AG04450 (cell line): Measurements from ENCODE around the gene SPATA22. TPM values are rescaled to one million over a fixed set of nuclear protein-coding genes. Genes with fewer than 3 reads are reported as not detected.

Experiments
- CTCF ChIA-PET: fragments of 300-600, 350-600 bp; formaldehyde crosslinking; extraction: SDS; loops from one replicate; lab custom pipeline; 2022; ENCODE audit warnings: antibody characterized with exemption, inconsistent platforms; lab: Charles Lee
- POLR2A ChIA-PET: fragments of 350-600 bp; formaldehyde crosslinking; extraction: SDS; loops from one replicate; lab custom pipeline; 2021; ENCODE audit warnings: antibody characterized with exemption, inconsistent platforms; lab: Yijun Ruan, JAX
- DNase-seq: peaks from one replicate; pipeline ENCODE4 v3.0.0-alpha.2; 2011; ENCODE audit warnings: low read depth, low spot score
- H3K27ac ChIP-seq: one replicate; pipeline ENCODE4 v1.5.1; 2012; ENCODE audit warnings: low read depth, low read length, control low read depth
- H3K27me3 ChIP-seq: one replicate; pipeline ENCODE4 v1.6.0; 2012; ENCODE audit warnings: low read length; ENCODE audit not compliant: control insufficient read depth, insufficient read depth
- H3K4me3 ChIP-seq: 2 replicates; pipeline ENCODE4 v1.5.1; 2011; ENCODE audit warnings: mild to moderate bottlenecking, low read depth, low read length, control low read depth
- H3K9me3 ChIP-seq: 2 replicates; pipeline ENCODE4 v1.5.1; 2012; ENCODE audit warnings: low read length; ENCODE audit not compliant: control insufficient read depth, insufficient read depth
- CTCF ChIP-seq: IDR thresholded peaks from 2 replicates; pipeline ENCODE4 v1.5.1; 2011; ENCODE audit warnings: low read depth, low read length, control low read depth, inconsistent platforms
- polyA plus RNA-seq: library from polyadenylated mRNA; depleted of rRNA; stranded (reverse); fragments of >200 nt; gene quantifications from 2 replicates; pipeline ENCODE4 v1.2.3, GENCODE V29; 2011

The SPATA22 gene
- polyA plus RNA-seq, 1 experiment, result not detected

GRCh38 chr17:3497101-3497500 is 25.5 kb upstream of the SPATA22 start:
- H3K4me3 ChIP-seq, result no peak overlapping the region
- CTCF ChIA-PET, result no interaction called here

GRCh38 chr17:3485481-3486068 is 14.0 kb upstream of the SPATA22 start:
- H3K9me3 ChIP-seq, result no peaks in the 10 kb centered on the region
- POLR2A ChIA-PET, result no interaction called here
- CTCF ChIA-PET, result no interaction called here
- DNase-seq, result no peak
- H3K27me3 ChIP-seq, result peaks cover 4% of the 10 kb centered on the region
- no peak overlapping the region for H3K4me3 ChIP-seq
- no peak for TF ChIP-seq CTCF
- H3K27ac ChIP-seq, result no peak overlapping the region

More at GRCh38 chr17:3497101-3497500, 25.5 kb upstream of the SPATA22 start:
- DNase-seq, result no peak
- POLR2A ChIA-PET, result no interaction called here
- H3K9me3 ChIP-seq, result peaks cover 6% of the 10 kb centered on the region; the same call in 1 of the 2 replicates
- TF ChIP-seq CTCF, result no peak
- no peak overlapping the region for H3K27ac ChIP-seq
- no peaks in the 10 kb centered on the region for H3K27me3 ChIP-seq

GRCh38 chr17:3482852-3483251 is 11.2 kb upstream of the SPATA22 start:
- ChIA-PET POLR2A (no interaction called here), CTCF (no interaction called here)
- H3K4me3 ChIP-seq, result no peak overlapping the region
- DNase-seq, result no peak
- H3K27me3 ChIP-seq, result no peaks in the 10 kb centered on the region
- H3K27ac ChIP-seq, result no peak overlapping the region
- H3K9me3 ChIP-seq, result no peaks in the 10 kb centered on the region
- no peak for TF ChIP-seq CTCF

- Histone ChIP-seq H3K27ac (no peak overlapping the region), H3K9me3 (no peaks in the 10 kb centered on the region), H3K4me3 (no peak overlapping the region), H3K27me3 (no peaks in the 10 kb centered on the region)
- no peak for DNase-seq
- no peak for TF ChIP-seq CTCF
- ChIA-PET CTCF (no interaction called here), POLR2A (no interaction called here)
Observed at GRCh38 chr17:3479988-3480387, 8.4 kb upstream of the SPATA22 start.

GRCh38 chr17:3475812-3476610 is 4.4 kb upstream of the SPATA22 start, which contains the start of gene ASPA:
ASPA (plus strand) TSS chr17:3475997; CDS start chr17:3476160, 163 bp downstream.
- no peak for DNase-seq
- Histone ChIP-seq H3K9me3 (peaks cover 11% of the 10 kb centered on the region), H3K27ac (no peak within 1 kb of the TSS), H3K4me3 (peak within 1 kb of the TSS; percentile 52), H3K27me3 (no peaks in the 10 kb centered on the region)
- TF ChIP-seq CTCF, result no peak
- ChIA-PET POLR2A (no interaction called here), CTCF (no interaction called here)
